Astrocyte of the cerebellum (primary cell): Measurements from ENCODE around the gene SAP30BP.

ENCODE experiments used
- DNase-seq: peaks from one replicate; pipeline ENCODE4 v3.0.0-alpha.2; 2011; ENCODE audit warnings: low read depth
- H3K4me3 ChIP-seq: 2 replicates; pipeline ENCODE4 v1.5.1; 2011; ENCODE audit warnings: mild to moderate bottlenecking, low read depth, low read length, moderate library complexity
- CTCF ChIP-seq: IDR thresholded peaks from 2 replicates; pipeline ENCODE4 v1.5.1; 2012; ENCODE audit warnings: low read length, low read depth, moderate library complexity, mild to moderate bottlenecking; ENCODE audit errors: missing control alignments
- in situ Hi-C: cut with HindIII; loops from 2 replicates; pipeline ENCODE4 v1.10.0; 2017; ENCODE audit warnings: low sequenced_read_pairs

SAP30BP gene

GRCh38 chr17:75689441-75689873 is 22.3 kb downstream of the SAP30BP start:
- no peak overlapping the region for H3K4me3 ChIP-seq
- TF ChIP-seq CTCF: no peak
- in situ Hi-C loops: no loop called here
- DNase-seq: no peak

DNA sequence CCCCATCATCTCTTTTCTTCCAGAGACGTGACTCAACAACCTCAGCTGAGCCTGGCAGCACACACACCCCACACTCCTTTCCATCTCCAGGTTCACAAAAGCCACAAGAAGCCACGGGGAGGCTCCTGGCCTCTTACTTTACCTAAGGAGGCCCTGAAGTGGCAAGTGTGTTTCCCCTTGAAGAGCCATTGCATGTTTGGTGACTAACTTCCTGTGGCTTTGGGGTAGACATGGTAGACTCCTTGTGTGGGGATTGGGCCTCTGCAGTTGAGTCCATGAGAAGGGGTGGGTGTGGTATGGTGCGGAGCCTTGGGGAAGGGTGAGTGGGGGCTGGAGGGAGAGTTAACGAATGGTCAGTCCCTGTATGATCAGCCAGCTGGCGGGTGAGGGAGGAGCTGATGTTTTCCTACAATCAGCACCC is 24.2 kb downstream of the SAP30BP start:
- no peak overlapping the region for H3K4me3 ChIP-seq
- in situ Hi-C loops: no loop called here
- DNase-seq: peak; percentile 59
- TF ChIP-seq CTCF: no peak

- H3K4me3 ChIP-seq: no peak overlapping the region
- DNase-seq: no peak
- in situ Hi-C loops: no loop called here
- TF ChIP-seq CTCF: no peak
These were observed 24.9 kb downstream of the SAP30BP start for GRCh38 chr17:75691801-75692626.

DNA sequence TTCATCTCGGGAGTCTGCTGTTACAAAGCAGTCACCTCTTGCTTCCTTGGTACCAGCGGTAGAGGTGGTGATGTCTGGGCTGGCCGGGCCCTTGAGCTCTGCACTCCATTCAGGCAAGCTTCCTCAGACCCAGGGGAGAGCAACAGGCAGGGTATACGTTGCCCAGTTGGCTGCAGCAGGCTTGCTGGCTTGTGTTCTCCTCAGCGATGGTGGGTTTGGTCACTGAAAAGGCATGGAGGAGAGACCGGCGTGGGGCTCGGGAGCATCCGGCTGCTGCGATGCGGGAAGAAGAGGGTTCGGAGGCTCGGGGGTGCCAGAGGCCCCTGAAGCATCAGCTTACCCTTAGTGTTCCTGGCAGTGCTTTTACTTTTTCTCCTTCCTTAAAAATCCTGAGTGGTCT is 25.8 kb downstream of the SAP30BP start:
- H3K4me3 ChIP-seq: no peak overlapping the region
- in situ Hi-C loops: no loop called here
- DNase-seq: no peak
- no peak for TF ChIP-seq CTCF

GRCh38 chr17:75693500-75694481 is 26.7 kb downstream of the SAP30BP start:
- H3K4me3 ChIP-seq: no peak overlapping the region
- DNase-seq: peak; percentile 83
- in situ Hi-C loops: no loop called here
- TF ChIP-seq CTCF: peak; percentile 8

GRCh38 chr17:75694536-75694935 is 27.4 kb downstream of the SAP30BP start:
- H3K4me3 ChIP-seq: no peak overlapping the region
- no peak for TF ChIP-seq CTCF
- in situ Hi-C loops: no loop called here
- no peak for DNase-seq
